GM10248 (cell line): Measurements from ENCODE around the gene TEX9.

Experiments used
- CTCF ChIA-PET: fragments of 300-600 bp; sonication (Branson Sonifier 250); formaldehyde crosslinking; extraction: SDS; loops from one replicate; lab custom pipeline; 2021; ENCODE audit warnings: antibody characterized with exemption; lab: Yijun Ruan, JAX
- POLR2A ChIA-PET: fragments of 350-650 bp; sonication (Branson Sonifier 250); formaldehyde crosslinking; extraction: SDS; loops from one replicate; lab custom pipeline; 2020; ENCODE audit warnings: antibody characterized with exemption; lab: Yijun Ruan, JAX
- DNase-seq: peaks from one replicate; pipeline ENCODE4 v3.0.0; 2012; ENCODE audit errors: extremely low spot score
- CTCF ChIP-seq: IDR thresholded peaks from 2 replicates; pipeline ENCODE4 v1.5.1; 2012; ENCODE audit warnings: mild to moderate bottlenecking, low read depth; ENCODE audit errors: extremely low read depth, missing control alignments, control extremely low read depth

Gene TEX9

GRCh38 chr15:56456229-56456628, 91.0 kb downstream of the TEX9 start:
- TF ChIP-seq CTCF = no peak
- no peak for DNase-seq
- ChIA-PET CTCF (no interaction called here), POLR2A (no interaction called here)

GRCh38 chr15:56459096-56459495, 93.9 kb downstream of the TEX9 start:
- no peak for TF ChIP-seq CTCF
- ChIA-PET CTCF (interaction anchor here (1.2 kb wide), 1 partner anchor 13 kb away, joined by 3 read pairs; no protein-coding TSS in a partner anchor), POLR2A (interaction anchor here (0.6 kb wide), 1 partner anchor 572 kb away, joined by 3 read pairs; no protein-coding TSS in a partner anchor)
- DNase-seq = no peak

GRCh38 chr15:56460071-56460470, 94.8 kb downstream of the TEX9 start:
- TF ChIP-seq CTCF = no peak
- CTCF ChIA-PET = interaction anchor here (0.7 to 1.2 kb wide), 2 partner anchors 14 to 31 kb away, joined by 3 to 4 read pairs; no protein-coding TSS in a partner anchor

GRCh38 chr15:56460947-56461346, 95.7 kb downstream of the TEX9 start:
- TF ChIP-seq CTCF = no peak
- ChIA-PET POLR2A (no interaction called here), CTCF (no interaction called here)
- no peak for DNase-seq

More at GRCh38 chr15:56460071-56460470, 94.8 kb downstream of the TEX9 start:
- no peak for DNase-seq
- POLR2A ChIA-PET = interaction anchor here (0.7 kb wide), 1 partner anchor 230 kb away, joined by 6 read pairs; no protein-coding TSS in a partner anchor

GRCh38 chr15:56464893-56465520, 99.8 kb downstream of the TEX9 start, which contains the start of gene MNS1:
Gene MNS1 (minus strand): TSS chr15:56465137. CDS start chr15:56464972, 165 bp downstream.
- TF ChIP-seq CTCF = no peak
- CTCF ChIA-PET = interaction anchor here (1.1 to 2.8 kb wide), 8 partner anchors 16 to 220 kb away, joined by 3 to 12 read pairs (median 3); no protein-coding TSS in a partner anchor
- DNase-seq = peak; percentile 94
- POLR2A ChIA-PET = no interaction called here

GRCh38 chr15:56467616-56468015, 102.4 kb downstream of the TEX9 start:
- no peak for TF ChIP-seq CTCF
- CTCF ChIA-PET = interaction anchor here (1.2 to 3.4 kb wide), 2 partner anchors 24 to 34 kb away, joined by 3 to 12 read pairs; no protein-coding TSS in a partner anchor
- POLR2A ChIA-PET = no interaction called here
- DNase-seq = no peak
